Coronary artery (tissue), 2 donors: ENCODE measurements around the gene CAMTA1.

ENCODE experiments used
- DNase-seq: peaks from one replicate; pipeline ENCODE4 v3.0.0-alpha.2; 2017; ENCODE audit warnings: low spot score
- H3K27ac ChIP-seq, 2 donors: fragments of 200-600 bp; sonication (generic); one replicate each; pipeline ENCODE4 v1.5.1; 2016 to 2019
- H3K4me3 ChIP-seq: fragments of 200-600 bp; sonication (generic); 2 replicates; pipeline ENCODE4 v1.5.1; 2016; ENCODE audit warnings: mild to moderate bottlenecking, moderate library complexity
- TF ChIP-seq, protein P1 (sequence below): fragments of 200-600 bp; sonication (generic); IDR thresholded peaks from one replicate; pipeline ENCODE4 v1.5.1; 2019; ENCODE audit warnings: antibody characterized with exemption

CAMTA1 gene

DNA sequence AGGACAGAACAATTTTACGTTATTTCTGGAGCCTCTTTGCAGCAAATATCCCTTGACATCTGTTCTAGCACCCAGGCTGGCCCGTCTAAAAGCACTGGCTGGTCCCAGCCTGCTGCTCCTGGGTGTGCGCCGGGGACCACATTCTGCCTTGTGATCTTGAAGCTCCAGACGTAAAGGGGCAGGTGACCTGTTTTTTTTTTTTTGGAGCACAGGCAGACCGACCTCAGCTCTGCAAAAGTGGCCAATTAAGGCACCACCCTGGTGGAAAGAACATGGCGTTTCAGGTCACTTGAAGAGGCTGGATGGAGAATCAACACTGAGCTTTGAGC is 13.8 kb upstream of the CAMTA1 start:
- no peak overlapping the region for H3K27ac ChIP-seq
- no peak overlapping the region for H3K4me3 ChIP-seq
- TF ChIP-seq, protein P1, sequence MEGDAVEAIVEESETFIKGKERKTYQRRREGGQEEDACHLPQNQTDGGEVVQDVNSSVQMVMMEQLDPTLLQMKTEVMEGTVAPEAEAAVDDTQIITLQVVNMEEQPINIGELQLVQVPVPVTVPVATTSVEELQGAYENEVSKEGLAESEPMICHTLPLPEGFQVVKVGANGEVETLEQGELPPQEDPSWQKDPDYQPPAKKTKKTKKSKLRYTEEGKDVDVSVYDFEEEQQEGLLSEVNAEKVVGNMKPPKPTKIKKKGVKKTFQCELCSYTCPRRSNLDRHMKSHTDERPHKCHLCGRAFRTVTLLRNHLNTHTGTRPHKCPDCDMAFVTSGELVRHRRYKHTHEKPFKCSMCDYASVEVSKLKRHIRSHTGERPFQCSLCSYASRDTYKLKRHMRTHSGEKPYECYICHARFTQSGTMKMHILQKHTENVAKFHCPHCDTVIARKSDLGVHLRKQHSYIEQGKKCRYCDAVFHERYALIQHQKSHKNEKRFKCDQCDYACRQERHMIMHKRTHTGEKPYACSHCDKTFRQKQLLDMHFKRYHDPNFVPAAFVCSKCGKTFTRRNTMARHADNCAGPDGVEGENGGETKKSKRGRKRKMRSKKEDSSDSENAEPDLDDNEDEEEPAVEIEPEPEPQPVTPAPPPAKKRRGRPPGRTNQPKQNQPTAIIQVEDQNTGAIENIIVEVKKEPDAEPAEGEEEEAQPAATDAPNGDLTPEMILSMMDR = no peak
- peak; percentile 43 for DNase-seq

DNA sequence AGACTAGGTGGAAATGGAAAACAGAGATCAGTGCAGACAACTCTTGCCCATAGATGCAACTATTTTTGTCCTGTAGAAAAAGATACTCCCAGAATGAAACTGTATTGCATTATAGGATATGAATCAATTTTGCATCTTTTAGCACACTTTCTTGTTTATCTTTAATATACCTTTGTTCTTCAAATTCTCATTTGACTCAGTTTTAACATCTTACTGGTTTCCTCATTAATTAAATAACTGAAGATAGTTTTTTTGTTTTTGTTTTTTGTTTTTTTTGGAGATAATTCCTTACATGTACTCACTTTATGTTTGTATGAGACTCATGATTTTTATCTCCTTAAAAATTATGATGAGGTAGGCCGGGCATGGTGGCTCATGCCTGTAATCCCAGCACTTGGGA is 10.9 kb upstream of the CAMTA1 start:
- no peak for DNase-seq
- no peak overlapping the region for H3K4me3 ChIP-seq

GRCh38 chr1:6775261-6776043 is 9.8 kb upstream of the CAMTA1 start:
- no peak for DNase-seq
- TF ChIP-seq, protein P1 = no peak
- Histone ChIP-seq H3K4me3 (no peak overlapping the region), H3K27ac (no peak overlapping the region)

More for the DNA sequence above, 10.9 kb upstream of the CAMTA1 start:
- TF ChIP-seq, protein P1 = no peak
- no peak overlapping the region for H3K27ac ChIP-seq

DNA sequence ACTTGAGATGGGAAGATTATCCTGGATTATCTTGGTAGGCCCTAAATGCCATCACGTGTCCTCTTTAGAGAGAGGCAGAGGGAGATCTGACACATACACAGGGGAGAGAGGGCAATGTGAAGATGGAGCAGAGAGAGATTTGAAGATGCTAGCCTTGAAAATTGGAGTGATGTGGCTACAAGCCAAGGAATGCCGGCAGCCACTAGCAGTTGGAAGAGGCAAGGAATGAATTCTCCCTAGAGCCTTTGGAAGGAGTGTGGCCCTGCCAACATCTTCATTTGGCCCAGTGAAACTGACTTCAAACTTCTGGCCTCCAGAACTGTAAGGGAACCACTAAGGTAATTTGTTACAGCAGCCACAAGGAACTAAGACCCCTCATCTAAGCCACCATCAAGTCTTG is 8.9 kb upstream of the CAMTA1 start:
- TF ChIP-seq, protein P1 = no peak
- Histone ChIP-seq H3K4me3 (no peak overlapping the region), H3K27ac (no peak overlapping the region)
- peak; percentile 22 for DNase-seq

DNA sequence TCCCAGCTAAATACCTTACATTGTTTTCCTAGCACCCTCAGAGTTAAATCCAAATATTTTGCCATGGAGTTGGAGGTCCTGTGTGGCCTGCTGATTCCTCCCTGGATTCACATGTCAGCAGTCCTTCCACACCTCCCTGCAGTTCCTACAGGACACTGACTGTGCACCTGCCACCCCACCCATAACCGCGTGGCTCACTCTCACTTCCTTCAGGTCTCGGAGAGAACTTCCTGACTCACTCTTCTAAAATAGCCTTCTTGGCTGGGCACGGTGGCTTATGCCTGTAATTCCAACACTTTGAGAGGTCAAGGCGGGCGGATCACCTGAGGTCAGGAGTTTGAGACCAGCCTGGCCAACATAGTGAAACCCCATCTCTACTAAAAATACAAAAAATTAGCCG is 8.4 kb upstream of the CAMTA1 start:
- TF ChIP-seq, protein P1 = no peak
- Histone ChIP-seq H3K27ac (no peak overlapping the region), H3K4me3 (no peak overlapping the region)
- no peak for DNase-seq

DNA sequence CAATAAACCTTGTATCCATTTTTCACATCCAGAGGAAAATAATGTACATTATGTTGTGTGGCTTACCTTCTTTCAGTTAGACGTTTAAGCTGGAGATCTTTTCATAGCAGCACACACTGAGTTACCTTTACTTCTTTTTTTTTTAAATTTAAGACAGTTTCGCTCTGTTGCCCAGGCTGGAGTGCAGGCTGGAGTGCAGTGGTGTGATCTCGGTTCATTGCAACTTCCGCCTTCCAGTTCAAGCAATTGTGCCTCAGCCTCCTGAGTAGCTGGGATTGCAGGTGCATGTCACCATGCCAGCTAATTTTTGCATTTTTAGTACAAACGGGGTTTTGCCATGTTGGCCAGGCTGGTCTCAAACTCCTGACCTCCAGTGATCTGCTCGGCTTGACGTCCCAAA is 7.4 kb upstream of the CAMTA1 start:
- H3K27ac ChIP-seq = no peak overlapping the region
- TF ChIP-seq, protein P1 = no peak
- H3K4me3 ChIP-seq = no peak overlapping the region
- peak; percentile 33 for DNase-seq

DNA sequence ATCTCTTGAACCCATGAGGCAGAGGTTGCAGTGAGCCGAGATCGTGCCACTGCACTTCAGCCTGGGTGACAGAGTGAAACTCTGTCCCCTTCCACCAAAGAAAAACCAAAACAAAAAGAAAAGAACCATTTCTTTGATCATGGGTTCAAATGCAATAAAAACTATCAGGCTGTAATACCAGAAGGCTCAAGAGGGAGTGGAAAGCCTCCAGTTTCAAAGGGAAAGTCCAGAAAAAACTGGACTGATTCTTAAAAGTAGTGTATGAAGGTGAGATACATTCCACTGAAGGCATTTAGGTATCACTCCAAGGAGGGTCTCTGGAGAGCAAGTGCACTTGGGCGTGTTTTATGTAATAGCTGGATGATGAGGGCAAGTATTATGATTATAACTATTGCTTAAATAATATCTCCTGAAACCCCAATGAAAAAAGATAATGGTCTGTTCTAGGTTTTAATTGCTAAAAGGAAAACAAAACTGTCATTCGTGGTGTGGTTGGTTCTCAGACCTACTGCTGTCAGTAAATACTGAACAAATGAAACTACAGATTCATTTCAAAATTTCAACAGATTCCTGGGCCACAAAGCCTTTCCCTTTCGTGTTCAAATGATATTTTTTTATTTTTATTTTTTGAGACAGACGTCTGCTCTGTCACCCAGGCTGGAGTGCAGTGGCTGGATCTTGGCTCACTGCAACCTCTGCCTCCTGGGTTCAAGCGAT is 6.0 kb upstream of the CAMTA1 start:
- TF ChIP-seq, protein P1 = no peak
- no peak for DNase-seq

More for the DNA sequence above, 6.0 kb upstream of the CAMTA1 start:
- H3K27ac ChIP-seq = no peak overlapping the region
- H3K4me3 ChIP-seq = no peak overlapping the region
